Nephron progenitor cell (in vitro differentiated cells): ENCODE results near the gene NFE2L2.
"Not testable (repeated sequence)": the region's sequence is repeated elsewhere in the genome, so short reads cannot be mapped to it uniquely, and the experiment has no call there.

ENCODE experiments used
- DNase-seq: peaks from one replicate; pipeline ENCODE4 v3.0.0; 2021
- H3K27ac Mint-ChIP-seq: 2 replicates; pipeline ENCODE4 v1.8.0; 2021; ENCODE audit warnings: mild to moderate bottlenecking, moderate library complexity, mixed read lengths
- H3K27me3 Mint-ChIP-seq: 2 replicates; pipeline ENCODE4 v1.8.0; 2021; ENCODE audit warnings: mild to moderate bottlenecking, low read depth, mixed read lengths; ENCODE audit not compliant: poor library complexity
- H3K36me3 Mint-ChIP-seq: 2 replicates; pipeline ENCODE4 v1.8.0; 2021; ENCODE audit warnings: low read depth, mixed read lengths
- H3K4me1 Mint-ChIP-seq: 2 replicates; pipeline ENCODE4 v1.8.0; 2021; ENCODE audit warnings: mixed read lengths
- H3K4me3 Mint-ChIP-seq: 2 replicates; pipeline ENCODE4 v1.8.0; 2021; ENCODE audit warnings: mild to moderate bottlenecking, moderate library complexity, mixed read lengths
- H3K9me3 Mint-ChIP-seq: 2 replicates; pipeline ENCODE4 v1.8.0; 2021; ENCODE audit warnings: mild to moderate bottlenecking, moderate library complexity, mixed read lengths
- TF ChIP-seq, protein P1 (sequence below): fragments of 200-600 bp; sonication (generic); IDR thresholded peaks from 2 replicates; pipeline ENCODE4 v1.5.0; 2021; ENCODE audit warnings: antibody characterized with exemption

Gene NFE2L2

DNA sequence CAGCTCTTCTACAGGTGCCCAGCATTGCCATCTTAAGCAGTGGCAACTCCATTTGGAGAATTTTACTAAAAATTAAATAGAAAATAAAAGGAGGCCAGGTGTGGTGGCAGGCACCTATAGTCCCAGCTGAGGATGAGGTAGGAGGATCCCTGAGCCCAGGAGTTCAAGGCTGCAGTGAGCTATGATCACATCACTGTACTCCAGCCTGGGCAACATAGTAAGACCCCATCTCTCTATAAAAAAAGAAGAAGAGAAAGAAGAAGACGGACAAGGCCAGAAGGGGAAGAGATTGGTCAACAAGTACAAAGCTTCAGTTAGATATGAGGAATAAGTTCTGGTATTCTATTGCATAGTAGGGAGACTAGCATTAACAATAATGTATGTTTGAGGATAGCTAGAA lies 73.6 kb downstream of the NFE2L2 start:
- Mint-ChIP-seq H3K4me3 (no peak overlapping the region), H3K36me3 (peaks cover 4% of the 10 kb centered on the region), H3K27me3 (no peaks in the 10 kb centered on the region)

DNA sequence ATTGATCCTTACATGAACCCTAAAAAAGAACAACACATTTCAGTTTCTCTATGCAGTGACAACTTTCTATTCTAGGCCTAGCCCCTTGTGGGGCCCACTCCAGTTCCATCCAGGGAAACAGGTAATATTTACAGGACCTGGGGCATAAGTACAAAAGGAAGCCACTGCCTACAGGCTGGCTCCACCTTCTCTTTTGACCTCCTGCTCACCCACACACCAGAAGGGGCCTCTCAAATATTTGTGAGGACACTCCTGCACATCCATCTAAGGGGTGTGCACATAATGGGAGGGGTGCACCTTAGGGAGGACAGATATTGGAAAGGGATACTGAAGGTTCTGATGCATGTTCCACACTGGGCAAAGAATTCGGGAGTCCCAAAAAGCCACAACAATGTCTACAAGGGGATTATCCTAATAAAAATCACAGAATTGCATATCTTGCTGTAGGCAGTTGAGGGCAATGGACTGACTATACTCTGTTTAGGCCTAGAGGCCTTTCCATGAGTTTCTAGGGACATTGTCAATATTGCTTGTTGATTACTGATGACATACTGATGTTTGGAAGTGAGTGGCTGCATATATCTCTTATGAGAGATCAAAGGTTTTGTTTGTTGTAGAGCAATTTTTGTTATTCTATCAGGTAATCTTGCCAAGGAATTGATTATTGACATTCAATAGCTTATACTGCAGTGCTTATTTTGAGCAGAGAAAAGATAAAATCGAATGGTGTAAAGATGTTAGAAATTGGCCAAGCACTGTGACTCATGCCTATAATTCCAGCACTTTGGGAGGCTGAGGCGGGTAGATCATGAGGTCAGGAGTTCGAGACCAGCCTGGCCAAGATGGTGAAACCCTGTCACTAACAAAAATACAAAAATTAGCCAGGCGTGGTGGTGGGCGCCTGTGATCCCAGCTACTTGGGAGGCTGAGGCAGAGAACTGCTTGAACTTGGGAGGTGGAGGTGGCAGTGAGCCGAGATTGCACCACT lies 75.8 kb downstream of the NFE2L2 start:
- peaks cover 33% of the 10 kb centered on the region for H3K4me1 Mint-ChIP-seq
- peaks cover 10% of the 10 kb centered on the region for H3K9me3 Mint-ChIP-seq
- no peak for DNase-seq
- TF ChIP-seq, protein P1, sequence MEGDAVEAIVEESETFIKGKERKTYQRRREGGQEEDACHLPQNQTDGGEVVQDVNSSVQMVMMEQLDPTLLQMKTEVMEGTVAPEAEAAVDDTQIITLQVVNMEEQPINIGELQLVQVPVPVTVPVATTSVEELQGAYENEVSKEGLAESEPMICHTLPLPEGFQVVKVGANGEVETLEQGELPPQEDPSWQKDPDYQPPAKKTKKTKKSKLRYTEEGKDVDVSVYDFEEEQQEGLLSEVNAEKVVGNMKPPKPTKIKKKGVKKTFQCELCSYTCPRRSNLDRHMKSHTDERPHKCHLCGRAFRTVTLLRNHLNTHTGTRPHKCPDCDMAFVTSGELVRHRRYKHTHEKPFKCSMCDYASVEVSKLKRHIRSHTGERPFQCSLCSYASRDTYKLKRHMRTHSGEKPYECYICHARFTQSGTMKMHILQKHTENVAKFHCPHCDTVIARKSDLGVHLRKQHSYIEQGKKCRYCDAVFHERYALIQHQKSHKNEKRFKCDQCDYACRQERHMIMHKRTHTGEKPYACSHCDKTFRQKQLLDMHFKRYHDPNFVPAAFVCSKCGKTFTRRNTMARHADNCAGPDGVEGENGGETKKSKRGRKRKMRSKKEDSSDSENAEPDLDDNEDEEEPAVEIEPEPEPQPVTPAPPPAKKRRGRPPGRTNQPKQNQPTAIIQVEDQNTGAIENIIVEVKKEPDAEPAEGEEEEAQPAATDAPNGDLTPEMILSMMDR = no peak
- peaks cover 3% of the 10 kb centered on the region for H3K27me3 Mint-ChIP-seq
- H3K36me3 Mint-ChIP-seq = peaks cover 4% of the 10 kb centered on the region
- peak overlapping the region; percentile 96 for H3K27ac Mint-ChIP-seq
- no peak overlapping the region for H3K4me3 Mint-ChIP-seq

More for the DNA sequence above, 73.6 kb downstream of the NFE2L2 start:
- Mint-ChIP-seq H3K27ac (no peak overlapping the region), H3K4me1 (peaks cover 40% of the 10 kb centered on the region), H3K9me3 (peaks cover 3% of the 10 kb centered on the region)
- DNase-seq = no peak
- TF ChIP-seq, protein P1 = no peak

DNA sequence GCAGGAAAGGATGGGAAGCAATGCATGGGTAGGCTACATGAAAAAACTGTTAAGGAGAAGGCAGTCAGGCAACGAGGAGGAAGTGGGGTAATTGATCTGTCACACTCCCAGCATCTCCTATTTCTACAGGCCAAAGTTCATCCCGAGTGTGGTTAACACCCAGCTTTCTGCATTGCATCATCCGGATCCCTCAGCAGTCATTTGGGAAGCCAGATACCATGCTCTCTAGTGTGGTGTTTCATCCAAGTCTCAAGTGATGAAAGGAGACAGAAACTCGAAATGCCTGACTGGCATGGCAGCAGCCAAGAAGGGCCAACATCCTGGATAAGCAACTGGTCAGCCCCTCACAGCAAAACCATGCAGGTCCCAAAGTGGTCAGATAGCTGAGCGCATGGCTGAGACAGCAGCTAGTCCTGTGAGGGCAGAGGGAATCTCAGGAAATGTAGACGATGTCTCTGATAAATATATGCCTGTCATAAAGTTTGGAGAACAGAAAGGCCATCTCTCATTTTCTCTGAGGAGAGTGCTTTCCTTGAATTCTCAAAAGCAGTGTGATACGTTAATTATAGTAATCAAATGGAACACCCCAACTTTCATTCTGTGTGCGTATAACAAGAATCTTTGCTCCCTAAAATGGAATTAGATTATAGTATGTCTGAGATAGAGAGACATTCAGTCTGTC lies 76.8 kb downstream of the NFE2L2 start:
- H3K27ac Mint-ChIP-seq = peak overlapping the region; percentile 96
- DNase-seq = peak; percentile 39
- TF ChIP-seq, protein P1 = no peak
- peaks cover 10% of the 10 kb centered on the region for H3K9me3 Mint-ChIP-seq
- H3K27me3 Mint-ChIP-seq = peaks cover 3% of the 10 kb centered on the region
- peak overlapping the region; percentile 17 for H3K4me3 Mint-ChIP-seq
- H3K4me1 Mint-ChIP-seq = peaks cover 42% of the 10 kb centered on the region
- peaks cover 4% of the 10 kb centered on the region for H3K36me3 Mint-ChIP-seq

DNA sequence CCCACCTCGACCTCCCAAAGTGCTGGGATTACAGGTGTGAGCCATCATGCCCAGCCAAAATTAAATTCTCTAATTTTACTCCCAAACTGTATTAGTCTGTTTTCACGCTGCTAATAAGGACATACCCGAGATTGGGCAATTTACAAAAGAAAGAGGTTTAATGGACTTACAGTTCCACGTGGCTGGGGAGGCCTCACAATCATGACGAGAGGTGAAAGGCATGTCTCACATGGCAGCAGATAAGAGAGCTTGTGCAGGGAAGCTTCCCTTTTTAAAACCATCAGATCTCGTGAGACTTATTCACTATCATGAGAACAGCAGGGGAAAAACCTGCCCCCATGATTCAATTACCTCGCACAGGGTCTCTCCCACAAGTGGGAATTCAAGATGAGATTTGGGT lies 78.5 kb downstream of the NFE2L2 start:
- H3K27me3 Mint-ChIP-seq, H3K9me3 Mint-ChIP-seq, H3K36me3 Mint-ChIP-seq, H3K4me3 Mint-ChIP-seq, DNase-seq: not testable (repeated sequence)
- peak overlapping the region; percentile 77 for H3K27ac Mint-ChIP-seq
- peaks cover 47% of the 10 kb centered on the region for H3K4me1 Mint-ChIP-seq

DNA sequence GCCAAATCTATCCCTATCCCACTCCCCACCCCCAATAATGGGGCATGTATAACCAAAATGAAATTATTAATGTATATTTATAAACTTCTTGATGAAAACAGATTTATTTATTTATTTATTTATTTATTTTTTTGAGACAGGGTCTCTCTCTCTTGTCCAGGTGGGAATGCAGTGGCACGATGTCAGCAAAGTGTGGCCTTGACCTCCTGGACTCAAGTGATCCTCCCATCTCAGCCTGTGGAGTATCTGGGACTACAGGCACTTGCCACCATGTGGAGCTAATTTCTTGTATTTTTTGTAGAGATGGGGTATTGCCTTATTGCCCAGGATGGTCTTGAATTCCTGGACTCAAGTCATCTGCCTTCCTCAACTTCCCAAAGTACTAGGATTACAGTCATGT lies 79.9 kb downstream of the NFE2L2 start:
- DNase-seq = no peak
- Mint-ChIP-seq H3K4me3 (no peak overlapping the region), H3K27ac (no peak overlapping the region), H3K27me3 (peaks cover 3% of the 10 kb centered on the region), H3K4me1 (peaks cover 56% of the 10 kb centered on the region), H3K9me3 (peaks cover 10% of the 10 kb centered on the region), H3K36me3 (peaks cover 4% of the 10 kb centered on the region)
- TF ChIP-seq, protein P1 = no peak

DNA sequence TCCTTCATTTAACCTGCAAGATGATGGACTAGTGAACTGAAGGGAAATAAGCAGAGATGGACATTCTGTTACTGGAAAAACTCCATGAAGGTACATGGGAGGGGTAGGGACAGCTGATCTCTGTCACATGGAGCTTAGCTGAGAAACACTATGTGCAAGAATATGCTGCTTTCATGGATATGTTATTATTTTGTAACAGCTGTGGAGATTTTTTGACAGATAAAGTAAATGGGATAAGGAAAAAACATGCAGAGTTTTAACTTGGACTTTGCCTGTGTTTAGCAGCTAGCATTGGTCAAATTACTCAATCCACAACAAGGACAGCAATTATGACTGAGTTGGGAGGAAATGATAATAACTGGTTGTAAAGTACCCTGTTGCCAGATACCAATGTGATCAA lies 80.7 kb downstream of the NFE2L2 start:
- Mint-ChIP-seq H3K4me3 (no peak overlapping the region), H3K4me1 (peaks cover 61% of the 10 kb centered on the region), H3K9me3 (peaks cover 10% of the 10 kb centered on the region), H3K27me3 (peaks cover 3% of the 10 kb centered on the region), H3K27ac (no peak overlapping the region), H3K36me3 (peaks cover 2% of the 10 kb centered on the region)
- TF ChIP-seq, protein P1 = no peak
- DNase-seq = no peak
